BJ (cell line): Measurements from ENCODE around the gene KRTAP10-1. TPM values are rescaled to one million over a fixed set of nuclear protein-coding genes. Genes with fewer than 3 reads are reported as not detected.
"Not testable (repeated sequence)": the region's sequence is repeated elsewhere in the genome, so short reads cannot be mapped to it uniquely, and the experiment has no call there.

Source experiments
- CTCF ChIA-PET: fragments of 350-600 bp; formaldehyde crosslinking; extraction: SDS; loops from one replicate; lab custom pipeline; 2021; ENCODE audit warnings: antibody characterized with exemption, inconsistent platforms; lab: Yijun Ruan, JAX
- POLR2A ChIA-PET: fragments of 300-600 bp; sonication (Branson Sonifier 250); formaldehyde crosslinking; extraction: SDS; loops from one replicate; lab custom pipeline; 2021; ENCODE audit warnings: antibody characterized with exemption; lab: Charles Lee
- DNase-seq: peaks from one replicate; pipeline ENCODE4 v3.0.0-alpha.2; 2011; ENCODE audit warnings: low read depth
- H3K27me3 ChIP-seq: 2 replicates; pipeline ENCODE4 v1.6.0; 2011; ENCODE audit warnings: low read length; ENCODE audit not compliant: control insufficient read depth, insufficient read depth
- H3K36me3 ChIP-seq: 2 replicates; pipeline ENCODE4 v1.5.1; 2011; ENCODE audit warnings: low read length; ENCODE audit not compliant: control insufficient read depth, insufficient read depth
- H3K4me3 ChIP-seq: 2 replicates; pipeline ENCODE4 v1.5.1; 2011; ENCODE audit warnings: low read depth, mild to moderate bottlenecking, control low read depth, low read length
- CTCF ChIP-seq: IDR thresholded peaks from 2 replicates; pipeline ENCODE4 v1.5.1; 2011; ENCODE audit warnings: low read depth, mild to moderate bottlenecking, control low read depth, inconsistent platforms, low read length, moderate library complexity; ENCODE audit not compliant: insufficient read depth
- polyA plus RNA-seq: library from polyadenylated mRNA; depleted of rRNA; stranded (reverse); fragments of >200 nt; gene quantifications from 2 replicates; pipeline ENCODE4 v1.2.3, GENCODE V29; 2011

KRTAP10-1 gene
- polyA plus RNA-seq, 1 experiment = not detected

- ChIA-PET CTCF (no interaction called here), POLR2A (no interaction called here)
- DNase-seq = no peak
- H3K27me3 ChIP-seq = no peaks in the 10 kb centered on the region
- H3K4me3 ChIP-seq = no peak overlapping the region
- H3K36me3 ChIP-seq = no peaks in the 10 kb centered on the region
- no peak for TF ChIP-seq CTCF
Measured at GRCh38 chr21:44578371-44579055, 38.5 kb upstream of the KRTAP10-1 start.

- ChIA-PET CTCF (no interaction called here), POLR2A (no interaction called here)
- no peak for DNase-seq
- H3K27me3 ChIP-seq = no peaks in the 10 kb centered on the region
- no peaks in the 10 kb centered on the region for H3K36me3 ChIP-seq
- no peak overlapping the region for H3K4me3 ChIP-seq
- TF ChIP-seq CTCF = no peak
Measured at GRCh38 chr21:44576025-44576420, 36.0 kb upstream of the KRTAP10-1 start.

DNA sequence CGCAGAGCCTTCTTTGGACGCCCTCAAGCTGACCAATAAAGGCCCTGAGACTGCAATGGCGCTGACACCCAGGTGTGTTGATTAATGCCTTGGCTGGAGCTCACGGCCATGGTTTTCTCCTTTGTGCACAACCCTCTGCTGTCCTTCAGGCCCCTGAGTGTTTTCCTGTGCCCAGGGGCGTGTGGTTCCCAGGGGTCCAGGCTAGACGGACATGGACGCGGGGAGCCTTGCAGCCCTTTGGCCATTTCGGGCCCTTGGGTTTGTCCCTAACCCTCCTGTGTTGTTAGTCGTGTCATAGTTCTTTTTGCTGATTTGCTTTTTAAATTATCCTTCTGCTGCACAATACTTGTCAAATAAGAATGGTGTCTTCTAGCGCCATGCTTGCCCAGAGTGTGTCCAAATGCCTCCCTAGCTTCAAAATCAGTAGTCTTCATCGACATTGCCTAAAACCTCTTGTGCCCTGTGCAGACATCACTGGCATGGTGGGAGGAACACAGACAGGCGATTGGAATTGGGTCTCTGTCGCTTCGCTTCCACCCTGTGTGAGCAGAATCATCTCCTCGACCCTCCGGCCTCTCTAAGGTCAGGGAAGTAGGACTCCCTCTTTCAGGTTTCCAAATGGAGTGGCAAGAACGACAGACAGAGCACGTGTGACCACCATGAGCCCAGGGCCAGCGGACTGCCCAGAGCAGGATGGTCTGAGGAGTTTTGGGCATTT is 35.5 kb upstream of the KRTAP10-1 start:
- Histone ChIP-seq H3K4me3 (no peak overlapping the region), H3K36me3 (no peaks in the 10 kb centered on the region), H3K27me3 (no peaks in the 10 kb centered on the region)
- POLR2A ChIA-PET = no interaction called here
- TF ChIP-seq CTCF = no peak
- CTCF ChIA-PET = interaction anchor here (1.2 kb wide), 1 partner anchor 9 kb away, joined by 3 read pairs; no protein-coding TSS in a partner anchor
- DNase-seq = no peak

- ChIA-PET POLR2A (no interaction called here), CTCF (interaction anchor here (1.2 kb wide), 1 partner anchor 10 kb away, joined by 3 read pairs; no protein-coding TSS in a partner anchor)
- Histone ChIP-seq H3K4me3 (no peak overlapping the region), H3K36me3 (no peaks in the 10 kb centered on the region), H3K27me3 (no peaks in the 10 kb centered on the region)
- no peak for TF ChIP-seq CTCF
- DNase-seq = no peak
Measured at GRCh38 chr21:44574457-44575306, 34.7 kb upstream of the KRTAP10-1 start.

GRCh38 chr21:44573630-44574456 is 33.8 kb upstream of the KRTAP10-1 start, which contains the start of gene KRTAP10-4:
Gene KRTAP10-4 (plus strand): TSS chr21:44573729. CDS start chr21:44573759, 30 bp downstream.
- H3K4me3 ChIP-seq, H3K27me3 ChIP-seq, DNase-seq, H3K36me3 ChIP-seq, POLR2A ChIA-PET: not testable (repeated sequence)
- CTCF ChIA-PET = interaction anchor here (0.7 to 1.2 kb wide), 2 partner anchors 11 to 37 kb away, joined by 3 read pairs; no protein-coding TSS in a partner anchor
